Smooth muscle cell (in vitro differentiated cells): ENCODE measurements around the gene CYCS. TPM values are rescaled to one million over a fixed set of nuclear protein-coding genes. Genes with fewer than 3 reads are reported as not detected.

ENCODE experiments used
- DNase-seq: peaks from one replicate; lab custom pipeline; 2025; ENCODE audit not compliant: unreplicated experiment; lab: John Stamatoyannopoulos, UW
- H2AFZ ChIP-seq: fragments of 200-600 bp; sonication (generic); 2 replicates; pipeline ENCODE4 v1.6.0; 2016; ENCODE audit warnings: antibody characterized with exemption, low read depth, mild to moderate bottlenecking
- H3F3A ChIP-seq: fragments of 200-600 bp; sonication (generic); 2 replicates; pipeline ENCODE4 v1.6.0; 2017; ENCODE audit warnings: antibody characterized with exemption, low read depth
- H3K27ac ChIP-seq: fragments of 200-600 bp; sonication (generic); 2 replicates; pipeline ENCODE4 v1.5.1; 2016; ENCODE audit warnings: low read depth, mild to moderate bottlenecking
- H3K27me3 ChIP-seq: fragments of 200-600 bp; sonication (generic); 2 replicates; pipeline ENCODE4 v1.6.1; 2016; ENCODE audit warnings: low read depth, mild to moderate bottlenecking
- H3K36me3 ChIP-seq: fragments of 200-600 bp; sonication (generic); 2 replicates; pipeline ENCODE4 v1.5.1; 2016; ENCODE audit warnings: low read depth
- H3K4me1 ChIP-seq: fragments of 200-600 bp; sonication (generic); 2 replicates; pipeline ENCODE4 v1.5.1; 2016; ENCODE audit warnings: low read depth
- H3K4me2 ChIP-seq: fragments of 200-600 bp; sonication (generic); 2 replicates; pipeline ENCODE4 v1.6.0; 2016; ENCODE audit warnings: mild to moderate bottlenecking
- H3K4me3 ChIP-seq: fragments of 200-600 bp; sonication (generic); 2 replicates; pipeline ENCODE4 v1.5.1; 2016; ENCODE audit warnings: mild to moderate bottlenecking
- H3K79me2 ChIP-seq: fragments of 200-600 bp; sonication (generic); 2 replicates; pipeline ENCODE4 v1.6.0; 2016; ENCODE audit warnings: low read depth, mild to moderate bottlenecking
- H3K9ac ChIP-seq: fragments of 200-600 bp; sonication (generic); 2 replicates; pipeline ENCODE4 v1.6.0; 2016; ENCODE audit warnings: low read depth
- H3K9me3 ChIP-seq: fragments of 200-600 bp; sonication (generic); replicated peaks from 2 replicates; pipeline ENCODE4 v1.5.1; 2016; ENCODE audit warnings: low read depth
- H4K20me1 ChIP-seq: fragments of 200-600 bp; sonication (generic); 2 replicates; pipeline ENCODE4 v1.6.0; 2016; ENCODE audit warnings: low read depth
- CTCF ChIP-seq: fragments of 200-600 bp; sonication (generic); IDR thresholded peaks from 2 replicates; pipeline ENCODE4 v1.5.1; 2017; ENCODE audit warnings: borderline replicate concordance, mild to moderate bottlenecking, antibody characterized with exemption; ENCODE audit not compliant: insufficient read depth, poor library complexity, severe bottlenecking
- WGBS: methylation state at CpG from one replicate; pipeline ENCODE4 v1.1.7; 2016; ENCODE audit warnings: low lambda C conversion rate; 5-methylcytosine and 5-hydroxymethylcytosine counted together
- polyA plus RNA-seq: library from polyadenylated mRNA; unstranded; fragments of >200 nt; fragmentation: Nextera tagmentation; extraction: Ambion mirVana; gene quantifications from 2 replicates; pipeline ENCODE4 v1.2.1, GENCODE V29; 2016
- total RNA-seq: library from RNA; depleted of rRNA; stranded (reverse); fragments of >200 nt; gene quantifications from 2 replicates; pipeline ENCODE4 v1.2.3, GENCODE V29; 2014

Gene CYCS
- total and polyA plus RNA-seq, 2 experiments from 2014 or later = 100 to 154 TPM

GRCh38 chr7:25171071-25171470 lies 46.0 kb upstream of the CYCS start:
- Histone ChIP-seq H2AFZ (no peak overlapping the region), H3K4me2 (no peak overlapping the region), H3K36me3 (no peaks in the 10 kb centered on the region), H3K4me1 (no peaks in the 10 kb centered on the region), H3K27me3 (no peaks in the 10 kb centered on the region), H3K79me2 (no peaks in the 10 kb centered on the region), H3K9ac (no peak overlapping the region), H3K9me3 (no peaks in the 10 kb centered on the region), H3K4me3 (no peak overlapping the region), H4K20me1 (no peaks in the 10 kb centered on the region), H3F3A (no peaks in the 10 kb centered on the region), H3K27ac (no peak overlapping the region)
- WGBS = 93% methylated on average over 1 of the region's 1 CpG
- no peak for DNase-seq
- TF ChIP-seq CTCF = no peak

- H3K9me3 ChIP-seq = no peaks in the 10 kb centered on the region
- DNase-seq = no peak
- no peaks in the 10 kb centered on the region for H3K36me3 ChIP-seq
- H3K27ac ChIP-seq = no peak overlapping the region
- H3K79me2 ChIP-seq = no peaks in the 10 kb centered on the region
- H3K4me1 ChIP-seq = no peaks in the 10 kb centered on the region
- H3K4me3 ChIP-seq = no peak overlapping the region
- H3K9ac ChIP-seq = no peak overlapping the region
- WGBS = 97% methylated on average over 7 of the region's 7 CpGs
- no peak overlapping the region for H3K4me2 ChIP-seq
- no peak overlapping the region for H2AFZ ChIP-seq
- TF ChIP-seq CTCF = no peak
- H3K27me3 ChIP-seq = no peaks in the 10 kb centered on the region
- no peaks in the 10 kb centered on the region for H3F3A ChIP-seq
- no peaks in the 10 kb centered on the region for H4K20me1 ChIP-seq
Measured at GRCh38 chr7:25169683-25170082, 44.6 kb upstream of the CYCS start.

DNA sequence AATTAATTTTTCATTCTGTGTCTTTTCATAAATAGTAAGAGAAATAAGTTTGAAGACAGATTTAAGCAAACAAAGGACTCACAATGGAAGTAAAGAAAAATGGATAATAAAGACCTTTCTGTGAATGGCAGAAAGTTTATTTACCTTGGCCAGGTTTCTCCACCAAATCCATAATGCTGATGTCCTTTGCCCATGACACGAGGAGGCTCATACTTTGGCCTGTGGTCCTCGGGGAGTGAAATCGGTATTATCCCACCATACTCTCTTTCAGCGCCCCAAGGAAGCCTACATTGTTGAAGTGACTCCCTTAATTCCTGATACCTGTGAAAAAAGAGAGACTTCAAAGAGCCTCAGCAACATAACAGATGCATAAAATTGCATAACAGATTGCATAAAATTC lies 43.1 kb upstream of the CYCS start:
- no peak overlapping the region for H2AFZ ChIP-seq
- no peaks in the 10 kb centered on the region for H3K79me2 ChIP-seq
- no peak overlapping the region for H3K4me2 ChIP-seq
- no peaks in the 10 kb centered on the region for H3F3A ChIP-seq
- no peak overlapping the region for H3K27ac ChIP-seq
- H3K27me3 ChIP-seq = no peaks in the 10 kb centered on the region
- 97% methylated on average over 4 of the region's 4 CpGs for WGBS
- no peaks in the 10 kb centered on the region for H3K36me3 ChIP-seq
- H3K9ac ChIP-seq = no peak overlapping the region
- H4K20me1 ChIP-seq = no peaks in the 10 kb centered on the region
- no peak for DNase-seq
- H3K4me3 ChIP-seq = no peak overlapping the region
- no peak for TF ChIP-seq CTCF
- no peaks in the 10 kb centered on the region for H3K4me1 ChIP-seq
- H3K9me3 ChIP-seq = no peaks in the 10 kb centered on the region

GRCh38 chr7:25167262-25167843 lies 42.3 kb upstream of the CYCS start:
- 86% methylated on average over 3 of the region's 3 CpGs for WGBS
- Histone ChIP-seq H3K4me1 (no peaks in the 10 kb centered on the region), H2AFZ (no peak overlapping the region), H3K79me2 (no peaks in the 10 kb centered on the region), H3K27ac (no peak overlapping the region), H3K4me3 (no peak overlapping the region), H3K27me3 (no peaks in the 10 kb centered on the region), H3K4me2 (no peak overlapping the region), H3K9me3 (no peaks in the 10 kb centered on the region), H3F3A (no peaks in the 10 kb centered on the region), H4K20me1 (no peaks in the 10 kb centered on the region), H3K36me3 (no peaks in the 10 kb centered on the region), H3K9ac (no peak overlapping the region)
- no peak for TF ChIP-seq CTCF
- DNase-seq = no peak
